C4-2B (cell line): Measurements from ENCODE around the gene BMP4.

Experiments used
- CTCF ChIP-seq: fragments of 450-650 bp; conservative IDR thresholded peaks from 2 replicates; pipeline ENCODE4 v1.5.1; 2017; ENCODE audit warnings: mild to moderate bottlenecking
- ZFX ChIP-seq: fragments of 450-650 bp; IDR thresholded peaks from 2 replicates; pipeline ENCODE4 v1.6.1; 2017

DNA sequence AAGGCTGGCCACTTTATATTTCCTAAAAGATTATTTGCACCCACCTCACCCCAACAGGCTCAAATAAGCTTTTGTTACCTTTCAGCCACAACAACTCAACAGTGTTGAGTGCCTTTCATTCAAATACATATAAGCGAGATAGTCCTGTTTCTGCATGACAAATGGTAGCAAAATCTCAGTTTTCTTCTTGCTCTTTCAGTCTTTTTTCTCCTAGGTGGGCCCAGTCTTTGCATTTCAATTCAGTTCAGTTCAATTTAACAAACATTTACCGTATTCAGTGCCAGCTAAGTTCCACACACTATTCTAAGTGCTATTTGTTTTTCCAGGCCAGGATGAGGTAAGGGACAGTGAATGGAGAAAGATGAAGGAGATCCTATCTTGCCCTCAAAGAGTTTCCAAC lies 25.9 kb upstream of the BMP4 start:
- TF ChIP-seq CTCF (no peak), ZFX (no peak)
